Esophagus muscularis mucosa (tissue), 3 donors: ENCODE results near the gene DCHS2.

Experiments
- CTCF ChIP-seq, 3 experiments: fragments of 200-600 bp in 2 of 3; fragments of 450-650 bp in 1 of 3; sonication (generic) in 2 of 3; IDR thresholded peaks; one replicate each; pipeline ENCODE4 v1.5.1; 2017 to 2019; ENCODE audit warnings: antibody characterized with exemption in 3 of 3, mild to moderate bottlenecking in 2 of 3, moderate library complexity in 1 of 3
- POLR2A ChIP-seq: fragments of 450-650 bp; IDR thresholded peaks from one replicate; pipeline ENCODE4 v1.6.1; 2017; ENCODE audit warnings: antibody characterized with exemption, moderate library complexity, mild to moderate bottlenecking, low read depth

- TF ChIP-seq POLR2A (no peak), CTCF (IDR thresholded peaks at IDR 0.05) (no peak)
These were observed 26.5 kb downstream of the DCHS2 start for GRCh38 chr4:154465085-154465484.
